AG04449 (cell line): ENCODE results near the gene ACAD9.

Experiments used
- CTCF ChIA-PET: fragments of 350-600 bp; formaldehyde crosslinking; extraction: SDS; loops from one replicate; lab custom pipeline; 2021; ENCODE audit warnings: antibody characterized with exemption; lab: Yijun Ruan, JAX
- POLR2A ChIA-PET: fragments of 400-600, 350-600 bp; formaldehyde crosslinking; extraction: SDS; loops from one replicate; lab custom pipeline; 2020; ENCODE audit warnings: antibody characterized with exemption, inconsistent platforms; lab: Yijun Ruan, JAX
- DNase-seq: peaks from one replicate; pipeline ENCODE4 v3.0.0-alpha.2; 2010; ENCODE audit warnings: low read depth, low spot score
- H3K4me3 ChIP-seq: 2 replicates; pipeline ENCODE4 v1.5.1; 2011; ENCODE audit warnings: low read depth, mild to moderate bottlenecking, control low read depth, low read length
- CTCF ChIP-seq: IDR thresholded peaks from one replicate; pipeline ENCODE4 v1.5.1; 2011; ENCODE audit warnings: mild to moderate bottlenecking, moderate library complexity, low read length, control low read depth, inconsistent platforms; ENCODE audit not compliant: insufficient read depth; ENCODE audit errors: missing control alignments

Gene ACAD9

GRCh38 chr3:128903501-128903900 is 24.1 kb downstream of the ACAD9 start:
- TF ChIP-seq CTCF, result no peak
- no peak overlapping the region for H3K4me3 ChIP-seq
- ChIA-PET CTCF (interaction anchor here (0.7 kb wide), 1 partner anchor 286 kb away, joined by 3 read pairs; no protein-coding TSS in a partner anchor), POLR2A (no interaction called here)
- no peak for DNase-seq

- CTCF ChIA-PET, result no interaction called here
- POLR2A ChIA-PET, result no interaction called here
- no peak overlapping the region for H3K4me3 ChIP-seq
- no peak for TF ChIP-seq CTCF
- DNase-seq, result no peak
Measured at GRCh38 chr3:128906031-128906803, 26.8 kb downstream of the ACAD9 start.

- POLR2A ChIA-PET, result no interaction called here
- DNase-seq, result no peak
- no peak for TF ChIP-seq CTCF
- CTCF ChIA-PET, result no interaction called here
- no peak overlapping the region for H3K4me3 ChIP-seq
Measured at GRCh38 chr3:128906804-128907525, 27.5 kb downstream of the ACAD9 start.

DNA sequence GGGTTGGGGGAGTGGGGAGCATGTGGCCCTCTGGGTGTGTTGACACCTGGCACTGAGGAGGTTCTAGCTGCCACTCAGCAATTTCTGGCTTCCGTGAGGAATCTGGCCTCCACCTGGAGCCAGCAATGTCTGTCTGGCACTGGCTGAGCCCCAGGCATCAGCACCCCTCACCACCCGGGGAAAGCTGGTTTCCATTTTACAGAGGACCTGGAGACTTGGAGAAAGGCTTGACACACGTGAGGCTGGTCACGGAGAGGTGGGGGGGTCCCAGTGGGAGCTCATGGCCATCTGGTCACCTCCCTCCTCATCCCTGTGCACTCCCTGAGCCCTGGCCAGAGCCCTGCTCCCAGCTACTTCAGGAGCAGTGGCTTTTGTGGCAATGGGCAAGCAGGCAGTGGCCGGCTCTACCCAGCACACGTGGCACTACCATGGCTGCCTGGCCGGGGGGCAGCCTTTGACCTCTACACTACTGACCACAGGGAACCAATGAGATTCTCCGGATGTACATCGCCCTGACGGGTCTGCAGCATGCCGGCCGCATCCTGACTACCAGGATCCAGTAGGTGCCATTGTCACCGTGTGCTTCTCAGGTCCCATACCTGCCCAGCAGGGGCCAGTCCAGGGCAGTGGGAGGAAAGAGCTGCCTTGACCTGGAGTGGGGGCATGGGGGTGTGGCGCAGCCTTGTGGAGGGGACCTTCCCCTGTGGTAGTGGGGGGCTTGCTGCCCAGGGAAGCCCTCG is 28.5 kb downstream of the ACAD9 start:
- POLR2A ChIA-PET, result interaction anchor here (0.9 kb wide), 1 partner anchor 28 kb away, joined by 3 read pairs; the partner anchor contains the start of gene ACAD9
- CTCF ChIA-PET, result no interaction called here

GRCh38 chr3:128908951-128909350 is 29.5 kb downstream of the ACAD9 start:
- no peak overlapping the region for H3K4me3 ChIP-seq
- ChIA-PET POLR2A (no interaction called here), CTCF (no interaction called here)
- DNase-seq, result no peak
- TF ChIP-seq CTCF, result no peak

More for the DNA sequence above, 28.5 kb downstream of the ACAD9 start:
- no peak for DNase-seq
- H3K4me3 ChIP-seq, result no peak overlapping the region
- no peak for TF ChIP-seq CTCF

DNA sequence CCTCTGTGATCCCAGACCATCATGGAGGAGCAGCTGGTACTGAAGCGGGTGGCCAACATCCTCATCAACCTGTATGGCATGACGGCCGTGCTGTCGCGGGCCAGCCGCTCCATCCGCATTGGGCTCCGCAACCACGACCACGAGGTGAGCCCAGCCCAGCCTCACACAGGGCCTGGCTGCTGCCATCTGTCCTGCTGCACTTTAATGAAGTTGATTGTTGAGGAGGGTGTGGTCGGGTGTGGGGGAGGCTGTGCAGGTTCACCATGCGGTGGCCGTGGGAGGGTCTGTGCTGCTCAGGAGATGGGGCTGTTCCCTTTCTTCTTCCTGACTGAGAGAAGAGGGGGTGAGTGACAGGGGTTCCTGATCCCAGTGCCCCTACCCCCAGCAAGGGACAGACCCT is 30.6 kb downstream of the ACAD9 start:
- DNase-seq, result no peak
- CTCF ChIA-PET, result no interaction called here

More for the DNA sequence above, 30.6 kb downstream of the ACAD9 start:
- POLR2A ChIA-PET, result interaction anchor here (0.9 kb wide), 1 partner anchor 31 kb away, joined by 3 read pairs; the partner anchor contains the start of gene ACAD9
- no peak overlapping the region for H3K4me3 ChIP-seq
- TF ChIP-seq CTCF, result no peak
